Measurements from ENCODE around the gene BMPR1B. TPM values are rescaled to one million over a fixed set of nuclear protein-coding genes. Genes with fewer than 3 reads are reported as not detected.

Gene BMPR1B
- total RNA-seq, 1 experiment from 2014 or later, result 0.62 TPM

GRCh38 chr4:94913316-94913715 lies 155.6 kb downstream of the BMPR1B start:
- H3K27ac ChIP-seq (ENCODE audit: low read length), result no peak overlapping the region
- ATAC-seq (no peak), DNase-seq (ENCODE audit: low read depth, low spot score) (no peak)
- BruUV-seq (replicated peaks), result no TSS peak
- intact Hi-C loops (cut with micrococcal nuclease; ENCODE audit: unreplicated experiment), result no loop called here
- H3K9me3 ChIP-seq (ENCODE audit: control insufficient read depth, insufficient read depth, low read depth, low read length), result no peaks in the 10 kb centered on the region
- no peaks in the 10 kb centered on the region for H3K36me3 ChIP-seq (ENCODE audit: control insufficient read depth, insufficient read depth, low read length)
- TF ChIP-seq REST (IDR thresholded peaks at IDR 0.05; ENCODE audit: insufficient read depth in 1 of 2, low read depth in 2 of 2, low read length in 1 of 2) (no peak), SIN3A (IDR thresholded peaks at IDR 0.05; ENCODE audit: borderline replicate concordance, insufficient read depth, low read depth, low read length) (no peak), CTCF (IDR thresholded peaks at IDR 0.05) (no peak), TCF7L2 (IDR thresholded peaks at IDR 0.05; ENCODE audit: low read depth, low read length) (no peak), POLR2AphosphoS5 (IDR thresholded peaks at IDR 0.05; ENCODE audit: low read depth, low read length) (no peak)
- H3K4me1 ChIP-seq (ENCODE audit: control insufficient read depth, insufficient read depth, low read length), result no peaks in the 10 kb centered on the region
- POLR2A ChIA-PET, result no interaction called here
- in situ Hi-C loops (cut with HindIII; ENCODE audit: low pct_unique_long_range_greater_than_20kb, low sequenced_read_pairs), result no loop called here
- no peaks in the 10 kb centered on the region for H3K27me3 ChIP-seq (ENCODE audit: control insufficient read depth, insufficient read depth, low read length)
- CTCF ChIA-PET, result no interaction called here
- no peak overlapping the region for H3K4me3 ChIP-seq (ENCODE audit: low read depth in 2 of 2, low read length in 2 of 2)

GRCh38 chr4:94917146-94917545 lies 159.4 kb downstream of the BMPR1B start:
- H3K9me3 ChIP-seq (ENCODE audit: control insufficient read depth, insufficient read depth, low read depth, low read length), result no peaks in the 10 kb centered on the region
- POLR2A ChIA-PET, result no interaction called here
- H3K4me3 ChIP-seq (ENCODE audit: low read depth in 2 of 2, low read length in 2 of 2), result no peak overlapping the region
- in situ Hi-C loops (cut with HindIII; ENCODE audit: low pct_unique_long_range_greater_than_20kb, low sequenced_read_pairs), result no loop called here
- no peak for TF ChIP-seq TCF7L2 (IDR thresholded peaks at IDR 0.05; ENCODE audit: low read depth, low read length)
- TF ChIP-seq CTCF (IDR thresholded peaks at IDR 0.05), result no peak
- no peak for TF ChIP-seq POLR2AphosphoS5 (IDR thresholded peaks at IDR 0.05; ENCODE audit: low read depth, low read length)
- TF ChIP-seq REST (IDR thresholded peaks at IDR 0.05; ENCODE audit: insufficient read depth in 1 of 2, low read depth in 2 of 2, low read length in 1 of 2), result no peak
- TF ChIP-seq SIN3A (IDR thresholded peaks at IDR 0.05; ENCODE audit: borderline replicate concordance, insufficient read depth, low read depth, low read length), result no peak
- H3K27ac ChIP-seq (ENCODE audit: low read length), result no peak overlapping the region
- H3K4me1 ChIP-seq (ENCODE audit: control insufficient read depth, insufficient read depth, low read length), result no peaks in the 10 kb centered on the region
- no peak for ATAC-seq
- no peaks in the 10 kb centered on the region for H3K27me3 ChIP-seq (ENCODE audit: control insufficient read depth, insufficient read depth, low read length)
- no peaks in the 10 kb centered on the region for H3K36me3 ChIP-seq (ENCODE audit: control insufficient read depth, insufficient read depth, low read length)
- intact Hi-C loops (cut with micrococcal nuclease; ENCODE audit: unreplicated experiment), result no loop called here
- DNase-seq (ENCODE audit: low read depth, low spot score), result no peak
- CTCF ChIA-PET, result no interaction called here
- no TSS peak for BruUV-seq (replicated peaks)
